Germinal center (tissue), 1 donor: ENCODE measurements around the gene TEN1.
A peak's percentile ranks its signal among the peaks of the same experiment; 100 is the strongest.
"Not testable (repeated sequence)": the region's sequence is repeated elsewhere in the genome, so short reads cannot be mapped to it uniquely, and the experiment has no call there.

Source experiments
- DNase-seq: peaks from one replicate; pipeline ENCODE4 v3.0.0; 2012; ENCODE audit warnings: mixed read lengths, low spot score

TEN1 gene, protein sequence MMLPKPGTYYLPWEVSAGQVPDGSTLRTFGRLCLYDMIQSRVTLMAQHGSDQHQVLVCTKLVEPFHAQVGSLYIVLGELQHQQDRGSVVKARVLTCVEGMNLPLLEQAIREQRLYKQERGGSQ

DNA sequence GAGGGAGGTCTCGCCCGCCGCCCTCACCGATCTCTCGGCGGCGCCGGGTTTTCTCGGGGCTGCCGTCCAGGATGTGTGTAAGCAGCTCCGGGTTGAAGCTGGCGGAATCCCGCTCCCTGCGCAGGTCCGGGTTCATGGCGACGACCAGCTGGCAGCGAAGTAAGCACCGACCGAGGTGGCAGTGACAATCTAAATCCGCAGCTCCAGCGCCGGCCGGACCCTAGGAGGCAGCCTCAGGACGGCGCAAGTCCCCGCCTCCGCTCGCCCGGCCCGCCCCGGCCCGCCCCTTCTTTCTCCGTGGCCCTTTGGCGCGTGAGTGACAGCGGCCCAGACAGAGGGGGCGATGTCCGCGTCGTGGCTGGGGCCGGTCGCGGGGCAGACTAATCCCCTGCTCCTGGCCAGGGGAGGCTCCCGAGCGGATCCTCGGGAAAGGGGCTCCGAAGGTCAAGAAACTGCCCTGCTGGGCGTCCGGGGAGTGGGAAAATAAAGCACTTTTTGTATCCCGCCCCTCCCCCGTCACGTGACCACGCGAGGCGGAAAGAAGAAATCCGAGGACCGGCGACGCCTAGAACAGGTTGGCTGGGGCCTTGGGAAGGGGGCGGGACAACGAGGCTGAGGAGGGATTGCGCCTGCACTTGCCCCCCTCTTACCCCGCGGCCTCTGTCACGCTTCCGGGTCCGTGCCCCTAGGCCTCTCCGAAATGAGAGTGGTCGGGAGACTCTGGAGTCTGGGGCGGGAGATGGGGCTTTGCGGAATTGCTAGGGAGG, at the start of gene TEN1, which contains the start of gene ACOX1:
Gene TEN1, plus strand, starts transcription at position 303 of the 767 bp plus-strand sequence. CDS start 6,953 bp downstream, outside the sequence.
Gene ACOX1, minus strand, starts transcription at position 229 of the 767 bp plus-strand sequence. Its CDS starts 93 bp downstream, at position 136.
- DNase-seq = peak; percentile 93

DNA sequence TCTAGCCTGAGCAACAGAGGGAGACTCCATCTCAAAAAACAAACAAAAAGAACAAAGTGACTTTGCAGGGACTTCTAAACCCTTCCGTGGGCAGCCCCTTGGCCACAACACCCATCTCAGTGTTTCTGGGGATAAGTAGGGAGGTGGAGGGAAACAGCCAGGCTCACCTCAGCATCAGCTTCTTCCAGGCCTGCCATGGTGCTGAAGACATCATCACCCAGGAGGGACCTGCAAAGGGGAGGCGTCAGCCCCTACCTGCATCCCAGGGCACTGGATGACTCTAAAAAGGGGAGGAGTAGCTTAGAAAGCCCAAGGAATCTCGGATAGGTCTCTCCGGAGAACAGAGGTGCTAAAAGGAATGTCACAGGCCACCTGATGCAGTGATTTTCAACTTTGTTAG, 48.0 kb upstream of the TEN1 start:
- no peak for DNase-seq

DNA sequence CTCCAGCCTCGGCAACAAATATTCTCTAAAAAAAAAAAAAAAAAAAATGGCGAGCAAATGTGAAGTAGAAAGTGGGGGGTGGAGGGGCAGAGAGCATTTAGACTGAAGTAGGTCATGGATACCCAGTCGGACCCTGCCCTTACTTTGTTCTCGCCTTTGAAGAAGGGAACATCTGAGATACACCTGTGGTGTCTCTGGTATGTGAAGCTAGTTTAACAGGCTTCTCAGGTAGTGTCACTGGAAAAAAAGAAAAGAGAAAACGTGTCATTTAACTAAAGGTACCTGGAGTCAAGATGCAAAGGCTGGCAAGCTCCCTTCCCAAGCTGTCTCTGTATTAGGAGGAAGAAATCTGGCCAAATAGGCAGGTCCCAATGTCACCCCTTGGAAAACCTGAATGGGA, 46.2 kb upstream of the TEN1 start:
- DNase-seq = no peak

DNA sequence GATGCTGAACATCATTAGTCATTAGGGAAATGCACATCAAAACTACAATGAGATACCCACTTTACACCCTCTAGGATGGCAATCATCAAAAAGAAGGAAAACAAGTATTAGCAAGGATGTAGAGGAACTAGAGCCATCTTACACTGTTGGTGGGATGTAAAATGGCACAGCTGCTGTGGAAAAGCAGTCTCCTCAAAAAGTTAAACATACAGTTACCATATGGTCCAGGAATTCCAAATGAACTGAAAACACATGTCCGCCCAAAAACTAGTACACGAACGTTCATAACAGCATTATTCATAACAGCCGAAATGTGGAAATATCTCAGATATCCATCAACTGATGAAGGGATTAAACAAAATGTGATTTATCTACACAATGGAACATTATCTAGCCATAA, 45.2 kb upstream of the TEN1 start:
- DNase-seq = no peak

DNA sequence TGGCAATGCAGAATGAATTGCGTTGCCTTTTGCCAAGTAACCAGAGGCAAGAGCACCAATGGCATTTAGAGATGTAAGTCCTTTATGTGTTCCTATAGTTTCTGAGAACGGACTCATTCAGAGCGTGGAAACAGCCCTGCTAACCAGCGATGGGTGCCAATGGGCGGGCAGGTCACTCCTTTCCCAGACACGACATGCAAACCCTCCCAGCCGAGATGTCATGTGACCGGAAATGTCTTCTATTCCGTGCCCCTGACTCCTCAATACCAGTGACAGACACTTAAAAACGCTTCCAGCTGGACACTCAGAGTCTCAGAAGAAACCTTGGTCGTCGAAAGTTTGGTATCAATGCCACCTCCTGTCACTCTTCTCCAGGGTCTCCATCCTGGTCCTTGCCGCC, 41.4 kb upstream of the TEN1 start:
- no peak for DNase-seq

DNA sequence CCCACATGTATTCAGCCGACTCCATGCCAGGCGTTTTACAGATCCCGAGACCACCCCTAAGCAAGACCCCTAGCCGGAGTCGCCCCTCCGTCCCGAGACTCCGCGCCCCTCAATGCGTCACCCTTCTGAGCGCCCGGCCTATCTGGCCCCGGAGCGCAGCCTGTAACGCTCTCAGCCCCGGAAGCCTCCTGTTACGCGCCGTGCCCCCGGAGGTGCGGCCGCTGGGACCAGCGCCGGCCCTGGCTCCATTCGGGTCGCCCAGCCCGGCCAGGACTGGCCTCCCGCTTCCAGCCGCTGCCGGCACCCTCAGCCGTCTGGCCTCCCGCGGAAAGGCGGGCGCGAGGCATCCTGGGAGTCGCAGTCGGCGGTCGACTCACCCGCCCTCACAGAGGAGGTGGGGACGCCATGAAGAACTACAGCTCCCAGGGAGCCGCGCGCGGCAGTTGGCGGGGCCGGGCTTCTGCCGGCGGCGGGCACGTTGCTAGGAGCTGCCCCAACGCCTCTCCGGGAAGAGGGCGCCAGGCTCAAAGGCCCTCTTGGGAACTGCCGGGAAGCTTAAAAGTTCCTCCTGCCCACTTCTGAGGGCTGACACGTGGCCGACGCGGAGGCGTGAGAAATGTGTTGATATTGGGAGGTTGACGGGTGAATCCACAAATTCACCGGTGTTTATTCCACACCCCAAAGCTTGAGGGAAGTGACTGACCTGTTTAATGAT, 38.2 kb upstream of the TEN1 start, which contains the start of gene FBF1:
Gene FBF1, minus strand, starts transcription at position 316 of the 715 bp plus-strand sequence. CDS start 2,893 bp downstream, outside the sequence.
- peak; percentile 96 for DNase-seq

DNA sequence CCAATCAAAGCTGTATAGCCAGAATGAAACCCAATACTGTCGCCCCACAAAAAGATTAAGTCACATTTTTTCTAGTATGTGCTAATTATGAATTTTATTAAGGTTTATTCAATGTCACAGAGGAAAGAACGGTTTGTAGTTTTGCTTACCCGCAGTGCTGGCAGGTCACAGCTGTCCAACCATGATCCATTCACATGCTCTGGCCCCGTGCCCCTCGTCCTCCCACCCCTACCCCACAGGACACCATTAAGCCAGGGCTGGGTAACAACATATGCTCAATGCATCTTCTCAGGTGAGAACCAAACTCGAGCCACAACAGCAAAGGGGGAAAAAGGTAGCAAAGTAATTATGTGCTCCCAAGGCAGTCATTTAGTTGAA, 37.6 kb upstream of the TEN1 start:
- no peak for DNase-seq

DNA sequence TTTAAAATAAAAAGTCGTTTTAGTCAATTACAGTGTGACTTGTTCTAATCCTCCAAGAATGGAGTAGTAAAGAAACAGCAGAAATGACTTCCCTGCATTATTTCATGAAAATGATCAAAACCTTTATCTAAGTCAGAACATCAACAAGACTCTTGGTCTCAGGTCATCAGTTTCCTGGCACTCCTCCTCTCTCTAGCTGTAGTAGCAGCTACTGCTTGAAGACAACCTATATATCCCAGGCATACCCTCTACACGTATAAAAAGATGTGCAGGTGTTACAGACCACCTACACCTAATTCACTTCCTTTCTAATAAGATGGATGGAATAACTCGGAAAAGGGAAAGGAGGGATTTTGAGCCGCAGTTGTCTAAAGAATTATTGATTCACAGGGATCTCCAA, 36.6 kb upstream of the TEN1 start:
- no peak for DNase-seq

DNA sequence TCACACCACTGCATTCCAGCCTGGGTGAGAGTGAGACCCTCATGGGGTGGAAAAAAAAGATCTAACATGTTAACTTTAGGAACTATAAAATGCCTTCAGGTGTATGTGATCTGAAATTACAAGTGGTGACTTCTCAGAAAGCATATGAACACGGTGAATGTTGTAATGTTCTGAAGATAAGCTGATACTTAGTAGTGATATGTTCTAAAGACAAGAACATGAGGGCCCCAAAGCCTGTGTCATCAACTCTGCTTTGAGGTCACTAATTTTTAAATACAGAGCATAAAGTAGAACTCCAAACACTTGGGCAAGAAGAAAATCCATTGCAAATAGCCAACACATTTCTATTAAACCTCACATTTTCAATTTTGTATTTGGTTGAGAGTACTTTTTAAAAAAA, 35.5 kb upstream of the TEN1 start:
- DNase-seq = no peak

DNA sequence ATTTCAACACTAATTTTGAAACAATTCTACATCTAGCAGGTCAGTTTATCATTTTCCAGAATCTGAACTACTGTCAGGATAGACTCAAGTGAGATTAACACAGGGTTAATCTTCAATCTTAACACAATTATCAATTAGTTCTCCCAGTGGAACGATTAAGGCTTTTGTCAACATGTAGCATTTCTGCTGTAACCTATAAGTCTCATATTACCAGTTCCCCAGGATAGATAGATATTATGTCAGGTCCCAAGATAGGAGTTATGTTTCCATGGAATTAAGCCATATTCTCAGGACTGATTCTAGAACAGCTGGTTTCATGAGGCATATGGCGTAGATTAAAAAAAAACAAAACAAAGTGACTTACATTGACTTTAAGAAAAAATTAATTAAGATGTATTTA, 33.8 kb upstream of the TEN1 start:
- DNase-seq = no peak

DNA sequence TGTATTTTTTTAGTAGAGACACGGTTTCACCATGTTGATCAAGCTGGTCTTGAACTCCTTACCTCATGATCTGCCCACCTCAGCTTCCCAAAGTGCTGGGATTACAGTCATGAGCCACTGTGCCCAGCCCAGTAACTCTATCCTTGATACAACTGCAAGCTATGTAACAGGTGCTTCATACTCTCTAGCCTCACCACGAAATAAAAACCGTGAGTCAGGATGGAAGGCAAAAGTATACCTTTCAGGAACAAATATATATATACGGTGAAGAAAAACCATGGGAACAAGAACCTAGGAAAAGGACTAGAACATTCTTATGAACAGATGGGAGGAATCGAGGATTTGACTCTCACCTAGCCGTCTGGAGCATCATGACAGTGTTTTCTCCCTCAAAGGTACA, 28.6 kb upstream of the TEN1 start:
- DNase-seq = no peak

DNA sequence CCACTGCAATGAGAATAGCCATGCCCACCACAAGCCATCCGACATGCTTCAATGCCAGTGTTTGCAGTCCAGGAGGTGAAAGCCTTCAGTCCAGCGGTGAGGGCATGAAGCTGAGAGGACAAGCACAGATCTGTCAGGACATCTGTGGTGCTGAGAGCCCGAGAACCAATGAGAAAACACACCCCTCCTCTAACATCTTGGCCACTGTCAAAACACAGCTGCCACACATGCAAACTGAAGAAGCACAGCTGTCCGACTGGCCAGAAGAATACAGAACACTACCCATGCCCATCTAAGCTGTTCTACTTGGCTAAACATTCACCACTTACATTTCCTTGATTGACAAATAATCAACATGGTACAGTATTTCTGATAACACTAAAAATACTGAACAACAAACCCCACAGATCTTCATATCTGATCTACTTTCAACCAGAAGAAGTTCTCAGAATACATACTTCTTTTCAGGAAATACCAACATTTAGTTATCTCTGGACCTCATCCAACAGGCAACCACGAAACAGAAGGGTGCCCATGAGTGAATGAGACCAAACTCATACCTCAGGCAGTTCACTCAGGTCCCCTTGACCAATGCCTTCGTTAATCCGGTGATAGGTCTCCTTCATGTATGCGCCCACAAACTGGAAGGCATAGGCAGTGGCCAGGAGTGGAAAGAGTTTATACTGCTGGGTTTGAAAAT, 28.0 kb upstream of the TEN1 start:
- no peak for DNase-seq

DNA sequence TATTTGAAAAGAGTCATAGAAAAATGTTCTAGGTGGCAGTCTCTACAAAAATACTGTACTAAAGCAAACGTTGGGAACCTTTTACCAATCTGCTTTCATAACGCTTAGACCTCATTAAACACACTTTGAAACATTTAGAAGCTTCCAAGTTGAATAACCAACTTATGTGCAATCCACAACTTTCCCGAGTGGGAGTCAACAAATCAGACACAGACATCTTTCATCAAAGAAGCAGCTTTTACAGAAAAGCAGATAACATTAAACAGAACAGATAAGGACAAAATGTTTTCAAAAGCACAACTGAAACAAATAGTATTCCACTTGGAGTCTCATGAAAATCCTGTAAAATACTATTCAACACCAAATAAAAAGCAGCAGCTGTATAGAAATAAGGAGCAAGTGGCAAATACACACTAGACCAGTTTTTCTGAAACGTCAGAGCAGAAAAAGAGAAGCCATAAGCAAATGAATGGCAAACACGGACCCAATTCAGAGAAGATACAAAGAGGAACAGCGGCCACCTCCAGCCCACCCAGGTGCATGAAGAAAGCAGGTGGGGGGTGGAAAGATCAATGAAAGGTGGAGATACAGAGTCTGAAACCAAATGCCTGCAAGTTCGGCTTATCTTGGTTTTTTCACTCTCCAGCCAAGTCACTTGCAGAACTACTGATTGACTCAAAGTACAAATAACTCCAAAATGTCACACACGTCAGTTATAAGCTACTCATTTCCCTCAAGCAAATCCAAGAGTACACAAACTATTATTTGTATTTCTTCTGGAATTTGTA, 19.8 kb upstream of the TEN1 start:
- DNase-seq = no peak

DNA sequence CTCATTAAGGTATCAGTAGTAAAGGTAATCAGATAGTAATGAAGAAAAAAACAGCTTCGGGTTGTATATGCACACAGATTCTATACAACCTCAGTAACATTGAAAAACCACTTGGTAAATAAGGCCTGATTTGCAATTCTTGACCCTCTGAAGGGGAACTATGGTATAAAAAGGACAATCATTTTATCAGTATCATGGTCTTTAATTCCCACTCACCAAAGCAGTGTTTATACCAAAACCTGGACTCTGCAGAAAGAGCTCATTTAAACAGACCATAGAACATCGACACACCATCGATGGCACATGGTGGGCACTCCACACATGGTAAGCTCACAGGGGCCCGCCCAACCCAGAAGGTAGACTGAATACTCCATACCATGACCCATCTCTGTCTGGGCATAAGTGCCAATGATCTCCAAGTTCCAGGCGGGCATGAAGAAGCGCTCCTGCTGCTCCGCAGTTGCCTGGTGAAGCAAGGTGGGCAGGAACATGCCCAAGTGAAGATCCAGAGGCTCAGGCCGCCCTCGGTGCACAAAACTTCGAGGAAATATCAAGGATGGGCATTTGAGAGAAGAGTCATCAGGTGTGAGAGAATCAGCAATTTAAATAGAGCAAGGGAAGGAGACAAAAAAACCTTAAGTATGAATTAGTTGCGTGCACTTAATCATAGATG, 19.1 kb upstream of the TEN1 start:
- no peak for DNase-seq

DNA sequence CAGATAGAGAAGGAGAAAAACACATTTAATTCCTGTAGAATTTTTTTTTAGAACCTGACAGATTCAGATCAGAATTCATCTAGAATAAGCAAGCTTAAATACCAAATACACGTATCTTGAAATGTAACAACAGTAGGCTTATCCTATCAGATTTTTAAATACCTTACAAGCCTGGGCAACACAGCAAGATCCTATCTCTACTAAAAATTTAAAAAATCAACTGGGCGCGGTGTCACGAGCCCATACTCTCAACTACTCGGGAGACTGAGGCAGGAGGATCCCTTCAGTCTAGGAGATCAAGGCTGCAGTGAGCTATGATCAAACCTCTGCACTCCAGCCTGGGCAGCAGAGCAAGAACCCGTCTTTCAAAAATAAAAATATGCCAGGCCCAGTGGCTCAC, 13.6 kb upstream of the TEN1 start:
- no peak for DNase-seq

DNA sequence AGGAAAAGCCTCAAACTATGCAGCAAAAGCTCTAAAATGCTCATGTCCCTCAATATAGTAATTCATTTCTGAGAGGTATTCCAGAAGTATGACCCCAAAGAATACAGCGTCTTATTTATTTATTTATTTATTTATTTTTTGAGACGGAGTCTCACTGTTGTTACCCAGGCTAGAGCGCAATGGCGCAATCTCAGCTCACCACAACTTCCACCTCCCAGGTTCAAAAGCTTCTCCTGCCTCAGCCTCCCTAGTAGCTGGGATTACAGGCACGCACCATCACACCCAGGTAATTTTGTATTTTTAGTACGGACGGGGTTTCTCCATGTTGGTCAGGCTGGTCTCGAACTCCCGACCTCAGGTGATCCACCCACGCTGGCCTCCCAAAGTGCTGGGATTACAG, 10.0 kb upstream of the TEN1 start:
- DNase-seq = not testable (repeated sequence)

DNA sequence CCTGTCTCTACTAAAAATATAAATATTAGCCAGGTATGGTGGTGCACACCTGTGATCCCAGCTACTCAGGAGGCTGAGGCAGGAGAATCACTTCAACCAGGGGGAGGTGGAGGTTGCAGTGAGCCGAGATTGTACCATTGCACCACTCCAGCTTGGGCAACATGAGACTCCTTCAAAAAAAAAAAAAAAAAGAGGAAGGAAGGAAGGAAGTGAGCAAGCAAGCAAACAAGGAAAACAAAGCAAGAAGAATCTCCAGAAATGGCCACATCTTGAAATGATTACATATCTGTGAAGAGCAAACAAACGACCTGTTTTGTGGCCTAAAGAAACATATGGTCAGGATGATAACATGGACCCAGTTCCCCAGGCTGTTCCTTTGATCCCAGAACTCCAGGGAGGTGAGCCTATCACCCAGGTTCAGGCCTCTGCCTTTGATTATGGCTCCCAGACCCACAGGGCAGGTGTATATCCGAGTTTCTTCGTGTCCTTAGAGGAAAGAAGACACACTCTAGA, 9.0 kb upstream of the TEN1 start:
- DNase-seq = no peak

DNA sequence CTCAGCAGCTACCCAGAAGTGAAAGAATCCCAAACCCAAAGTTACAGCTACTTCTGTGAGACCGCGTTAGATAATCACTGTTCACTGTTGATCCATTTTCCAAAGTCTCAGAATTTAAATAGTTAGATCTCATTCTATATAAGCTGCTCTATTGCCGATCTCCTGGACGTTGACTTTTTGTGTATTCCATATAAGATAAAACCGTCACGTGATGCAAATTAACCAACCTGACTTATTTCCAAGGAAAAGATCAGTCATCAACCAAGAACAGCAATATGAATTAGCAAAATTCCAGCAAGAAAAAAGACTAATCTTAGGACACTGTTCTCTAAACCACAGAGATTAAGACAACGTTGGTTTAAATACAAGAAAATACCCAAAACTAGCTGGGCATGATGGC, 8.4 kb upstream of the TEN1 start:
- no peak for DNase-seq

DNA sequence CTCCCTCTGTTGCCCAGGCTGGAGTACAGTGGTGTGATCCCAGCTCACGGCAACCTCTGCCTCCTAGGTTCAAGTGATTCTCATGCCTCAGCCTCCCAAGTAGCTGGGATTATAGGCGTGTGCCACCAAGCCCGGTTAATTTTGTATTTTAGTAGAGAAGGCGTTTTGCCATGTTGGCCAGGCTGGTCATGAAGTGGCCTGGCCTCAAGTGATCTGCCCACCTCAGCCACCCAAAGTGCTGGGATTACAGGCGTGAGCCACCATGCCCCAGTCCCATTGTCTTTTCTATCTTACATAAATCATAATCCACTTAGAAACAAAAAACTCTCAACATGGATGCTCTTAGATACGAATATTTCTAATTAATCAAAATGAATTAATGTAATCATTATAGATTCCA, 3.9 kb upstream of the TEN1 start:
- DNase-seq = not testable (repeated sequence)

DNA sequence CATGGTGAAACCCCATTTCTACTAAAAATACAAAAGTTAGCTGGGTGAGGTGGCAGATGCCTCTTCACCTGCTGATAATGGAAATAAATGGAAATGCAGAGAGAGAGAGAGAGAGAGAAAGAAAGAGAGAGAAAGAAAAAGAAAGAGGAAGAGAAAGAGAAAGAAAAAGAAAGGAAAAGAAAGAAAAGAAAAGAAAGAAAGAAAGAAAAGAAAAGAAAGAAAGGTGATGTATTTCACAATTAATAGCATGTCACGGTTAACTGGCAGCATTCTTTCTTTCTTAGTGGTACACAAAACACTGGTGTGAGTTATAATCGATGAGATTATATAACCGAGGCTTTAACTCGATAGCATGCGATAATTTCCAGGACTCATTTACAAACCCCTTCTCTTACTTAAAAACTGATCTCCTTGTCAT, 3.3 kb upstream of the TEN1 start:
- no peak for DNase-seq
